GM19025 (cell line): ENCODE data around the gene OR6Y1.

Experiments used
- ATAC-seq: cut with Tn5 transposase; IDR thresholded peaks from one replicate; pipeline ENCODE4 v1.9.1; 2021; ENCODE audit warnings: mild to moderate bottlenecking, low read depth, moderate library complexity; ENCODE audit not compliant: unreplicated experiment

Gene OR6Y1

GRCh38 chr1:158507511-158507910, 46.7 kb downstream of the OR6Y1 start:
- no peak for ATAC-seq

GRCh38 chr1:158506369-158506987, 47.7 kb downstream of the OR6Y1 start:
- no peak for ATAC-seq

- ATAC-seq, result no peak
These were observed 57.8 kb downstream of the OR6Y1 start for GRCh38 chr1:158496374-158496773.

GRCh38 chr1:158494796-158495195, 59.4 kb downstream of the OR6Y1 start:
- no peak for ATAC-seq
